ENCODE measurements around the gene ZNF175. TPM values are rescaled to one million over a fixed set of nuclear protein-coding genes. Genes with fewer than 3 reads are reported as not detected.

The ZNF175 gene
- total and polyA plus RNA-seq, 2 donors (not counting 3 experiments of a cell fraction or from before 2014, with no cell fraction given), result 4.9 to 16.5 TPM

- peaks cover 5% of the 10 kb centered on the region for H3K4me1 ChIP-seq (ENCODE audit: control insufficient read depth, extremely low read depth, insufficient read depth, low read length)
- H3K79me2 ChIP-seq (ENCODE audit: control insufficient read depth, insufficient read depth, low read length), result no peaks in the 10 kb centered on the region
- DNase-seq (ENCODE audit: low read depth, low spot score), result peak; percentile 48
- no peaks in the 10 kb centered on the region for H3K9me1 ChIP-seq (replicated peaks; ENCODE audit: control insufficient read depth, extremely low read depth, insufficient read depth, low read length)
- BruUV-seq (replicated peaks), result no TSS peak
- no peak overlapping the region for H2AFZ ChIP-seq (ENCODE audit: low read depth, low read length)
- dilution Hi-C loops (cut with MboI; ENCODE audit: extremely low pct_ligation_motif_present, low sequenced_read_pairs) (no loop called here), intact Hi-C loops (cut with micrococcal nuclease) (loop anchor here (1.0 kb wide), 1 partner anchor 55 kb away; no protein-coding TSS in a partner anchor)
- no peak overlapping the region for H3K4me3 ChIP-seq (replicated peaks in 1 of 3; ENCODE audit: insufficient read depth in 1 of 3, low read depth in 1 of 3, low read length in 3 of 3)
- CTCF ChIA-PET, result interaction anchor here (0.7 to 2.1 kb wide), 2 partner anchors 12 to 38 kb away, joined by 3 to 6 read pairs; no protein-coding TSS in a partner anchor
- H3K27ac ChIP-seq (ENCODE audit: insufficient read depth, low read depth, low read length), result no peak overlapping the region
- no peaks in the 10 kb centered on the region for H3K9me3 ChIP-seq (replicated peaks; ENCODE audit: control insufficient read depth, insufficient read depth, low read length)
- H3K27me3 ChIP-seq (ENCODE audit: control insufficient read depth in 2 of 2, insufficient read depth in 2 of 2, low read length in 2 of 2), result no peaks in the 10 kb centered on the region
- H4K20me1 ChIP-seq (replicated peaks; ENCODE audit: control insufficient read depth, extremely low read depth, insufficient read depth, low read length), result no peaks in the 10 kb centered on the region
- POLR2A ChIA-PET, result no interaction called here
- no peak overlapping the region for H3K9ac ChIP-seq (replicated peaks; ENCODE audit: extremely low read depth, insufficient read depth, low read length)
- H3K36me3 ChIP-seq (ENCODE audit: control insufficient read depth in 2 of 2, extremely low read depth in 1 of 2, insufficient read depth in 2 of 2, low read length in 2 of 2), result no peaks in the 10 kb centered on the region
- TF ChIP-seq EZH2 (IDR thresholded peaks at IDR 0.05; ENCODE audit: borderline replicate concordance, low read depth, low read length, severe bottlenecking) (peak; percentile 36), POLR2A (IDR thresholded peaks at IDR 0.05; ENCODE audit: low read depth, low read length) (no peak), GATA2 (IDR thresholded peaks at IDR 0.05; ENCODE audit: insufficient read depth, insufficient read length, low read depth, low read length) (no peak), FOS (IDR thresholded peaks at IDR 0.05; ENCODE audit: borderline replicate concordance, insufficient read depth, low read length) (no peak), POLR2AphosphoS5 (IDR thresholded peaks at IDR 0.05; ENCODE audit: insufficient read depth, low read depth, low read length) (no peak), MYC (IDR thresholded peaks at IDR 0.05; ENCODE audit: low read depth, low read length) (no peak), MAX (IDR thresholded peaks at IDR 0.05; ENCODE audit: insufficient read depth, insufficient read length) (no peak)
- FAIRE-seq, result peak; percentile 87
- no peak overlapping the region for H3K4me2 ChIP-seq (ENCODE audit: insufficient read depth, low read length)
Observed at GRCh38 chr19:51552996-51553725, 17.9 kb upstream of the ZNF175 start.

- no peaks in the 10 kb centered on the region for H3K4me1 ChIP-seq (ENCODE audit: control insufficient read depth, extremely low read depth, insufficient read depth, low read length)
- no peaks in the 10 kb centered on the region for H3K79me2 ChIP-seq (ENCODE audit: control insufficient read depth, insufficient read depth, low read length)
- no peak overlapping the region for H3K4me2 ChIP-seq (ENCODE audit: insufficient read depth, low read length)
- no peak overlapping the region for H2AFZ ChIP-seq (ENCODE audit: low read depth, low read length)
- FAIRE-seq (no peak), DNase-seq (ENCODE audit: low read depth, low spot score) (no peak)
- H4K20me1 ChIP-seq (replicated peaks; ENCODE audit: control insufficient read depth, extremely low read depth, insufficient read depth, low read length), result no peaks in the 10 kb centered on the region
- CTCF ChIA-PET, result no interaction called here
- H3K36me3 ChIP-seq (ENCODE audit: control insufficient read depth in 2 of 2, extremely low read depth in 1 of 2, insufficient read depth in 2 of 2, low read length in 2 of 2), result no peaks in the 10 kb centered on the region
- no peak overlapping the region for H3K9ac ChIP-seq (replicated peaks; ENCODE audit: extremely low read depth, insufficient read depth, low read length)
- no peak overlapping the region for H3K4me3 ChIP-seq (replicated peaks in 1 of 3; ENCODE audit: insufficient read depth in 1 of 3, low read depth in 1 of 3, low read length in 3 of 3)
- no peaks in the 10 kb centered on the region for H3K9me3 ChIP-seq (replicated peaks; ENCODE audit: control insufficient read depth, insufficient read depth, low read length)
- dilution Hi-C loops (cut with MboI; ENCODE audit: extremely low pct_ligation_motif_present, low sequenced_read_pairs) (no loop called here), intact Hi-C loops (cut with micrococcal nuclease) (no loop called here)
- H3K27me3 ChIP-seq (ENCODE audit: control insufficient read depth in 2 of 2, insufficient read depth in 2 of 2, low read length in 2 of 2), result peaks cover 6 to 10% of the 10 kb centered on the region in 2 experiments
- no TSS peak for BruUV-seq (replicated peaks)
- POLR2A ChIA-PET, result no interaction called here
- H3K27ac ChIP-seq (ENCODE audit: insufficient read depth, low read depth, low read length), result no peak overlapping the region
- TF ChIP-seq GATA2 (IDR thresholded peaks at IDR 0.05; ENCODE audit: insufficient read depth, insufficient read length, low read depth, low read length), result no peak
- H3K9me1 ChIP-seq (replicated peaks; ENCODE audit: control insufficient read depth, extremely low read depth, insufficient read depth, low read length), result no peaks in the 10 kb centered on the region
Observed at GRCh38 chr19:51559240-51559639, 11.8 kb upstream of the ZNF175 start.

Measured in endothelial cell of umbilical vein (primary cell).